Measurements from ENCODE around the gene DLX4. TPM values are rescaled to one million over a fixed set of nuclear protein-coding genes. Genes with fewer than 3 reads are reported as not detected.

DLX4 gene
- total and polyA plus RNA-seq, 10 of the 15 experiments (the other 5 are each of a cell fraction or from before 2014, with no cell fraction given) = 0.05 to 0.29 (median 0.15) TPM

DNA sequence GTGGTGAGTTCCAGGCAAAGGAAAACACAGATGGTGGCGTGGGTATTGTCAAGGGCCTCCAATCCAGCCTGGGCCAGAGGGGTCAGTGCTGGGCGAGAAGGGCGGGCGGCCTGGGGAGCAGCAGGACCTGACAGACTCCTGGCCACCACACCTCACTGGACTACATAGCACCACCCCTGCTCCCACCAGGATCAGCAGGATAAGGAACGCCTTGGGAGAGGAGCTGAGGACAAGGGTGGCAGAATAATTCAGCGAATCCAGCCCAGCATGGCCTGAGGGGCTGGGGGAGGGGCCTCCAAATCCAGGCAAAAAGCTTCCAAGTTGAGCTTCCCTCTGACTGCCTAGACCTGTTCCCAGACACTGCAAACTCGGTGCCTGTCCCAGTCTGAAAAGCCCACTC lies 6.5 kb downstream of the DLX4 start:
- H3K36me3 ChIP-seq (ENCODE audit: control insufficient read depth in 2 of 2, insufficient read depth in 2 of 2, low read length in 1 of 2) = no peaks in the 10 kb centered on the region
- H3K4me1 ChIP-seq (ENCODE audit: control insufficient read depth, insufficient read depth, low read length) = no peaks in the 10 kb centered on the region
- peaks cover 19 to 21% of the 10 kb centered on the region in 2 experiments for H3K27me3 ChIP-seq (replicated peaks in 1 of 2; ENCODE audit: control insufficient read depth in 2 of 2, insufficient read depth in 2 of 2, low read length in 1 of 2)
- in situ Hi-C loops (cut with MboI) = no loop called here
- H3K9ac ChIP-seq (ENCODE audit: control insufficient read depth, insufficient read depth, low read length) = no peak overlapping the region
- TF ChIP-seq, protein P1, sequence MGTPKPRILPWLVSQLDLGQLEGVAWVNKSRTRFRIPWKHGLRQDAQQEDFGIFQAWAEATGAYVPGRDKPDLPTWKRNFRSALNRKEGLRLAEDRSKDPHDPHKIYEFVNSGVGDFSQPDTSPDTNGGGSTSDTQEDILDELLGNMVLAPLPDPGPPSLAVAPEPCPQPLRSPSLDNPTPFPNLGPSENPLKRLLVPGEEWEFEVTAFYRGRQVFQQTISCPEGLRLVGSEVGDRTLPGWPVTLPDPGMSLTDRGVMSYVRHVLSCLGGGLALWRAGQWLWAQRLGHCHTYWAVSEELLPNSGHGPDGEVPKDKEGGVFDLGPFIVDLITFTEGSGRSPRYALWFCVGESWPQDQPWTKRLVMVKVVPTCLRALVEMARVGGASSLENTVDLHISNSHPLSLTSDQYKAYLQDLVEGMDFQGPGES (IDR thresholded peaks at IDR 0.05) = no peak
- TF ChIP-seq NR2C2 (IDR thresholded peaks at IDR 0.05; ENCODE audit: borderline replicate concordance, control insufficient read depth, insufficient read length, low read depth) (no peak), BHLHE40 (IDR thresholded peaks at IDR 0.05; ENCODE audit: borderline replicate concordance in 1 of 2, low read depth in 2 of 2, low read length in 1 of 2) (no peak), IRF4 (IDR thresholded peaks at IDR 0.05; ENCODE audit: low read depth, low read length) (no peak), MTA2 (IDR thresholded peaks at IDR 0.05; ENCODE audit: low read depth) (no peak), MEF2B (IDR thresholded peaks at IDR 0.05; ENCODE audit: partially characterized antibody, poor library complexity, severe bottlenecking) (no peak), RUNX3 (IDR thresholded peaks at IDR 0.05; ENCODE audit: low read length) (no peak), ZNF217 (IDR thresholded peaks at IDR 0.05) (no peak)
- TF ChIP-seq, protein P2, sequence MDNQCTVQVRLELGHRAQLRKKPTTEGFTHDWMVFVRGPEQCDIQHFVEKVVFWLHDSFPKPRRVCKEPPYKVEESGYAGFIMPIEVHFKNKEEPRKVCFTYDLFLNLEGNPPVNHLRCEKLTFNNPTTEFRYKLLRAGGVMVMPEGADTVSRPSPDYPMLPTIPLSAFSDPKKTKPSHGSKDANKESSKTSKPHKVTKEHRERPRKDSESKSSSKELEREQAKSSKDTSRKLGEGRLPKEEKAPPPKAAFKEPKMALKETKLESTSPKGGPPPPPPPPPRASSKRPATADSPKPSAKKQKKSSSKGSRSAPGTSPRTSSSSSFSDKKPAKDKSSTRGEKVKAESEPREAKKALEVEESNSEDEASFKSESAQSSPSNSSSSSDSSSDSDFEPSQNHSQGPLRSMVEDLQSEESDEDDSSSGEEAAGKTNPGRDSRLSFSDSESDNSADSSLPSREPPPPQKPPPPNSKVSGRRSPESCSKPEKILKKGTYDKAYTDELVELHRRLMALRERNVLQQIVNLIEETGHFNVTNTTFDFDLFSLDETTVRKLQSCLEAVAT (IDR thresholded peaks at IDR 0.05) = no peak
- TF ChIP-seq, protein P3, sequence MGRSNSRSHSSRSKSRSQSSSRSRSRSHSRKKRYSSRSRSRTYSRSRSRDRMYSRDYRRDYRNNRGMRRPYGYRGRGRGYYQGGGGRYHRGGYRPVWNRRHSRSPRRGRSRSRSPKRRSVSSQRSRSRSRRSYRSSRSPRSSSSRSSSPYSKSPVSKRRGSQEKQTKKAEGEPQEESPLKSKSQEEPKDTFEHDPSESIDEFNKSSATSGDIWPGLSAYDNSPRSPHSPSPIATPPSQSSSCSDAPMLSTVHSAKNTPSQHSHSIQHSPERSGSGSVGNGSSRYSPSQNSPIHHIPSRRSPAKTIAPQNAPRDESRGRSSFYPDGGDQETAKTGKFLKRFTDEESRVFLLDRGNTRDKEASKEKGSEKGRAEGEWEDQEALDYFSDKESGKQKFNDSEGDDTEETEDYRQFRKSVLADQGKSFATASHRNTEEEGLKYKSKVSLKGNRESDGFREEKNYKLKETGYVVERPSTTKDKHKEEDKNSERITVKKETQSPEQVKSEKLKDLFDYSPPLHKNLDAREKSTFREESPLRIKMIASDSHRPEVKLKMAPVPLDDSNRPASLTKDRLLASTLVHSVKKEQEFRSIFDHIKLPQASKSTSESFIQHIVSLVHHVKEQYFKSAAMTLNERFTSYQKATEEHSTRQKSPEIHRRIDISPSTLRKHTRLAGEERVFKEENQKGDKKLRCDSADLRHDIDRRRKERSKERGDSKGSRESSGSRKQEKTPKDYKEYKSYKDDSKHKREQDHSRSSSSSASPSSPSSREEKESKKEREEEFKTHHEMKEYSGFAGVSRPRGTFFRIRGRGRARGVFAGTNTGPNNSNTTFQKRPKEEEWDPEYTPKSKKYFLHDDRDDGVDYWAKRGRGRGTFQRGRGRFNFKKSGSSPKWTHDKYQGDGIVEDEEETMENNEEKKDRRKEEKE (IDR thresholded peaks at IDR 0.05) = no peak
- TF ChIP-seq, protein P4, sequence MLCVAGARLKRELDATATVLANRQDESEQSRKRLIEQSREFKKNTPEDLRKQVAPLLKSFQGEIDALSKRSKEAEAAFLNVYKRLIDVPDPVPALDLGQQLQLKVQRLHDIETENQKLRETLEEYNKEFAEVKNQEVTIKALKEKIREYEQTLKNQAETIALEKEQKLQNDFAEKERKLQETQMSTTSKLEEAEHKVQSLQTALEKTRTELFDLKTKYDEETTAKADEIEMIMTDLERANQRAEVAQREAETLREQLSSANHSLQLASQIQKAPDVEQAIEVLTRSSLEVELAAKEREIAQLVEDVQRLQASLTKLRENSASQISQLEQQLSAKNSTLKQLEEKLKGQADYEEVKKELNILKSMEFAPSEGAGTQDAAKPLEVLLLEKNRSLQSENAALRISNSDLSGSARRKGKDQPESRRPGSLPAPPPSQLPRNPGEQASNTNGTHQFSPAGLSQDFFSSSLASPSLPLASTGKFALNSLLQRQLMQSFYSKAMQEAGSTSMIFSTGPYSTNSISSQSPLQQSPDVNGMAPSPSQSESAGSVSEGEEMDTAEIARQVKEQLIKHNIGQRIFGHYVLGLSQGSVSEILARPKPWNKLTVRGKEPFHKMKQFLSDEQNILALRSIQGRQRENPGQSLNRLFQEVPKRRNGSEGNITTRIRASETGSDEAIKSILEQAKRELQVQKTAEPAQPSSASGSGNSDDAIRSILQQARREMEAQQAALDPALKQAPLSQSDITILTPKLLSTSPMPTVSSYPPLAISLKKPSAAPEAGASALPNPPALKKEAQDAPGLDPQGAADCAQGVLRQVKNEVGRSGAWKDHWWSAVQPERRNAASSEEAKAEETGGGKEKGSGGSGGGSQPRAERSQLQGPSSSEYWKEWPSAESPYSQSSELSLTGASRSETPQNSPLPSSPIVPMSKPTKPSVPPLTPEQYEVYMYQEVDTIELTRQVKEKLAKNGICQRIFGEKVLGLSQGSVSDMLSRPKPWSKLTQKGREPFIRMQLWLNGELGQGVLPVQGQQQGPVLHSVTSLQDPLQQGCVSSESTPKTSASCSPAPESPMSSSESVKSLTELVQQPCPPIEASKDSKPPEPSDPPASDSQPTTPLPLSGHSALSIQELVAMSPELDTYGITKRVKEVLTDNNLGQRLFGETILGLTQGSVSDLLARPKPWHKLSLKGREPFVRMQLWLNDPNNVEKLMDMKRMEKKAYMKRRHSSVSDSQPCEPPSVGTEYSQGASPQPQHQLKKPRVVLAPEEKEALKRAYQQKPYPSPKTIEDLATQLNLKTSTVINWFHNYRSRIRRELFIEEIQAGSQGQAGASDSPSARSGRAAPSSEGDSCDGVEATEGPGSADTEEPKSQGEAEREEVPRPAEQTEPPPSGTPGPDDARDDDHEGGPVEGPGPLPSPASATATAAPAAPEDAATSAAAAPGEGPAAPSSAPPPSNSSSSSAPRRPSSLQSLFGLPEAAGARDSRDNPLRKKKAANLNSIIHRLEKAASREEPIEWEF (IDR thresholded peaks at IDR 0.05; ENCODE audit: insufficient replicate concordance, low read depth, low read length) = no peak
- H3K4me3 ChIP-seq = no peak overlapping the region
- no peaks in the 10 kb centered on the region for H3K79me2 ChIP-seq (ENCODE audit: control insufficient read depth, insufficient read depth, low read length)
- H3K27ac ChIP-seq (ENCODE audit: control insufficient read depth, insufficient read depth) = no peak overlapping the region
- no peaks in the 10 kb centered on the region for H4K20me1 ChIP-seq (ENCODE audit: control insufficient read depth, insufficient read depth)
- WGBS (ENCODE audit: insufficient coverage, insufficient replicate concordance, low lambda C conversion rate, missing lambda C conversion rate) = 8% methylated on average over 7 of the region's 7 CpGs
- DNase-seq (ENCODE audit: low read depth, low spot score) (no peak), FAIRE-seq (no peak), ATAC-seq (no peak)
- no peaks in the 10 kb centered on the region for H3K9me3 ChIP-seq (replicated peaks; ENCODE audit: control insufficient read depth, insufficient read depth, low read length)
- ChIA-PET RAD21 (ENCODE audit: unreplicated experiment) (no interaction called here), CTCF (interaction anchor here (1.2 kb wide), 1 partner anchor 117 kb away, joined by 3 read pairs; no protein-coding TSS in a partner anchor), SMC1A (ENCODE audit: uncharacterized antibody, unreplicated experiment) (no interaction called here), POLR2A (no interaction called here)
- no peak overlapping the region for H3K4me2 ChIP-seq (ENCODE audit: control insufficient read depth, insufficient read depth)
- BruUV-seq (replicated peaks) = no TSS peak
- intact Hi-C loops (cut with micrococcal nuclease; ENCODE audit: unreplicated experiment) = no loop called here
- no peak overlapping the region for H2AFZ ChIP-seq (ENCODE audit: control insufficient read depth, low read depth, low read length)
